ENCODE measurements around the gene ACSM2B. TPM values are rescaled to one million over a fixed set of nuclear protein-coding genes. Genes with fewer than 3 reads are reported as not detected.
"Not testable (repeated sequence)": the region's sequence is repeated elsewhere in the genome, so short reads cannot be mapped to it uniquely, and the experiment has no call there.

The ACSM2B gene
- total RNA-seq, 5 donors from 2014 or later (not counting 1 experiment from before 2014, with no cell fraction given) = 0.18 to 0.86 TPM; not detected in 3

GRCh38 chr16:20555628-20556027 is 20.5 kb downstream of the ACSM2B start:
- CTCF ChIA-PET; H3K27ac Mint-ChIP-seq; H3K4me1 Mint-ChIP-seq; H3K27me3 ChIP-seq (replicated peaks in 1 of 2; ENCODE audit: control insufficient read depth in 2 of 2, extremely low read depth in 1 of 2, insufficient read depth in 2 of 2, low read length in 1 of 2); H3K36me3 ChIP-seq (ENCODE audit: control insufficient read depth in 2 of 2, extremely low read depth in 1 of 2, insufficient read depth in 1 of 2, low read length in 1 of 2); H3K9me3 ChIP-seq; DNase-seq; H3K4me3 ChIP-seq (ENCODE audit: control insufficient read depth in 1 of 2, extremely low read depth in 1 of 2, low read length in 1 of 2); POLR2A ChIA-PET; ATAC-seq (replicated peaks in 1 of 4); H3K4me3 Mint-ChIP-seq; H3K4me1 ChIP-seq (ENCODE audit: control insufficient read depth in 1 of 2, extremely low read depth in 1 of 2, insufficient read depth in 2 of 2, low read length in 2 of 2); H3K36me3 Mint-ChIP-seq; H3K27ac ChIP-seq (ENCODE audit: low read length): not testable (repeated sequence)
- Mint-ChIP-seq H3K27me3 (peaks cover 6 to 18% of the 10 kb centered on the region in 2 donors), H3K9me3 (peaks cover 8 to 15% (median 13%) of the 10 kb centered on the region in 3 donors)
- WGBS (ENCODE audit: insufficient coverage) = no CpG with 5 or more reads among the region's 2 CpGs

GRCh38 chr16:20554689-20555088 is 21.5 kb downstream of the ACSM2B start:
- Mint-ChIP-seq H3K27me3 (peaks cover 6 to 15% of the 10 kb centered on the region in 2 donors), H3K9me3 (peaks cover 8 to 12% (median 9%) of the 10 kb centered on the region in 3 donors)
- H3K27ac Mint-ChIP-seq; CTCF ChIA-PET; H3K36me3 Mint-ChIP-seq; ATAC-seq (replicated peaks in 1 of 4); H3K4me3 Mint-ChIP-seq; H3K9me3 ChIP-seq; H3K36me3 ChIP-seq (ENCODE audit: control insufficient read depth in 2 of 2, extremely low read depth in 1 of 2, insufficient read depth in 1 of 2, low read length in 1 of 2); H3K27me3 ChIP-seq (replicated peaks in 1 of 2; ENCODE audit: control insufficient read depth in 2 of 2, extremely low read depth in 1 of 2, insufficient read depth in 2 of 2, low read length in 1 of 2); H3K27ac ChIP-seq (ENCODE audit: low read length); H3K4me1 ChIP-seq (ENCODE audit: control insufficient read depth in 1 of 2, extremely low read depth in 1 of 2, insufficient read depth in 2 of 2, low read length in 2 of 2); DNase-seq; H3K4me1 Mint-ChIP-seq; POLR2A ChIA-PET; H3K4me3 ChIP-seq (ENCODE audit: control insufficient read depth in 1 of 2, extremely low read depth in 1 of 2, low read length in 1 of 2): not testable (repeated sequence)
- WGBS (ENCODE audit: insufficient coverage) = 80% methylated on average over 3 of the region's 3 CpGs

GRCh38 chr16:20553493-20553892 is 22.7 kb downstream of the ACSM2B start:
- H3K27me3 ChIP-seq (replicated peaks in 1 of 2; ENCODE audit: control insufficient read depth in 2 of 2, extremely low read depth in 1 of 2, insufficient read depth in 2 of 2, low read length in 1 of 2); H3K4me3 Mint-ChIP-seq; DNase-seq; CTCF ChIA-PET; H3K4me1 ChIP-seq (ENCODE audit: control insufficient read depth in 1 of 2, extremely low read depth in 1 of 2, insufficient read depth in 2 of 2, low read length in 2 of 2); H3K27ac ChIP-seq (ENCODE audit: low read length); H3K4me1 Mint-ChIP-seq; H3K36me3 Mint-ChIP-seq; H3K9me3 ChIP-seq; H3K36me3 ChIP-seq (ENCODE audit: control insufficient read depth in 2 of 2, extremely low read depth in 1 of 2, insufficient read depth in 1 of 2, low read length in 1 of 2); POLR2A ChIA-PET; H3K4me3 ChIP-seq (ENCODE audit: control insufficient read depth in 1 of 2, extremely low read depth in 1 of 2, low read length in 1 of 2); ATAC-seq (replicated peaks in 1 of 4); H3K27ac Mint-ChIP-seq: not testable (repeated sequence)
- Mint-ChIP-seq H3K27me3 (peaks cover 6 to 15% of the 10 kb centered on the region in 2 donors), H3K9me3 (peaks cover 7 to 11% (median 7%) of the 10 kb centered on the region in 3 donors)
- 50% methylated on average over 1 of the region's 3 CpGs for WGBS (ENCODE audit: insufficient coverage)

GRCh38 chr16:20546951-20547350 is 29.2 kb downstream of the ACSM2B start:
- no CpG with 5 or more reads among the region's 1 CpG for WGBS (ENCODE audit: insufficient coverage)
- DNase-seq; H3K4me1 ChIP-seq (ENCODE audit: control insufficient read depth in 1 of 2, extremely low read depth in 1 of 2, insufficient read depth in 2 of 2, low read length in 2 of 2); H3K4me3 ChIP-seq (ENCODE audit: control insufficient read depth in 1 of 2, extremely low read depth in 1 of 2, low read length in 1 of 2); H3K36me3 ChIP-seq (ENCODE audit: control insufficient read depth in 2 of 2, extremely low read depth in 1 of 2, insufficient read depth in 1 of 2, low read length in 1 of 2); POLR2A ChIA-PET; H3K9me3 Mint-ChIP-seq; H3K27me3 ChIP-seq (replicated peaks in 1 of 2; ENCODE audit: control insufficient read depth in 2 of 2, extremely low read depth in 1 of 2, insufficient read depth in 2 of 2, low read length in 1 of 2); H3K4me3 Mint-ChIP-seq; ATAC-seq (replicated peaks in 1 of 4); H3K9me3 ChIP-seq; H3K4me1 Mint-ChIP-seq; H3K36me3 Mint-ChIP-seq; CTCF ChIA-PET; H3K27ac ChIP-seq (ENCODE audit: low read length); H3K27ac Mint-ChIP-seq: not testable (repeated sequence)
- H3K27me3 Mint-ChIP-seq = peaks cover 14 to 20% of the 10 kb centered on the region in 2 donors

GRCh38 chr16:20546278-20546853 is 29.8 kb downstream of the ACSM2B start:
- H3K4me1 ChIP-seq (ENCODE audit: control insufficient read depth in 1 of 2, extremely low read depth in 1 of 2, insufficient read depth in 2 of 2, low read length in 2 of 2); DNase-seq; H3K9me3 ChIP-seq; H3K27ac Mint-ChIP-seq; H3K36me3 Mint-ChIP-seq; H3K4me1 Mint-ChIP-seq; H3K4me3 Mint-ChIP-seq; ATAC-seq (replicated peaks in 1 of 4); H3K4me3 ChIP-seq (ENCODE audit: control insufficient read depth in 1 of 2, extremely low read depth in 1 of 2, low read length in 1 of 2); POLR2A ChIA-PET; H3K27me3 ChIP-seq (replicated peaks in 1 of 2; ENCODE audit: control insufficient read depth in 2 of 2, extremely low read depth in 1 of 2, insufficient read depth in 2 of 2, low read length in 1 of 2); H3K36me3 ChIP-seq (ENCODE audit: control insufficient read depth in 2 of 2, extremely low read depth in 1 of 2, insufficient read depth in 1 of 2, low read length in 1 of 2); H3K27ac ChIP-seq (ENCODE audit: low read length); CTCF ChIA-PET; H3K9me3 Mint-ChIP-seq: not testable (repeated sequence)
- peaks cover 14 to 20% of the 10 kb centered on the region in 2 donors for H3K27me3 Mint-ChIP-seq
- WGBS (ENCODE audit: insufficient coverage) = no CpG with 5 or more reads among the region's 5 CpGs

- POLR2A ChIA-PET; H3K4me1 ChIP-seq (ENCODE audit: control insufficient read depth in 1 of 2, extremely low read depth in 1 of 2, insufficient read depth in 2 of 2, low read length in 2 of 2); H3K27me3 ChIP-seq (replicated peaks in 1 of 2; ENCODE audit: control insufficient read depth in 2 of 2, extremely low read depth in 1 of 2, insufficient read depth in 2 of 2, low read length in 1 of 2); ATAC-seq (replicated peaks in 1 of 4); H3K27ac ChIP-seq (ENCODE audit: low read length); H3K36me3 Mint-ChIP-seq; H3K4me3 ChIP-seq (ENCODE audit: control insufficient read depth in 1 of 2, extremely low read depth in 1 of 2, low read length in 1 of 2); CTCF ChIA-PET; H3K9me3 ChIP-seq; H3K4me1 Mint-ChIP-seq; H3K36me3 ChIP-seq (ENCODE audit: control insufficient read depth in 2 of 2, extremely low read depth in 1 of 2, insufficient read depth in 1 of 2, low read length in 1 of 2); DNase-seq; H3K27ac Mint-ChIP-seq; H3K9me3 Mint-ChIP-seq; H3K4me3 Mint-ChIP-seq: not testable (repeated sequence)
- WGBS (ENCODE audit: insufficient coverage) = 20% methylated on average over 1 of the region's 5 CpGs
- H3K27me3 Mint-ChIP-seq = peaks cover 11 to 17% of the 10 kb centered on the region in 2 donors
Observed at GRCh38 chr16:20540603-20541316, 35.4 kb downstream of the ACSM2B start.
